Forelimb muscle (tissue), 1 donor: Measurements from ENCODE around the gene LAMB1. TPM values are rescaled to one million over a fixed set of nuclear protein-coding genes. Genes with fewer than 3 reads are reported as not detected.
"Not testable (repeated sequence)": the region's sequence is repeated elsewhere in the genome, so short reads cannot be mapped to it uniquely, and the experiment has no call there.

Experiments
- DNase-seq: peaks from one replicate; pipeline ENCODE4 v3.0.0-alpha.2; 2013; ENCODE audit warnings: low read depth
- polyA plus RNA-seq: library from polyadenylated mRNA; unstranded; fragments of 120-200 nt; gene quantifications from one replicate; pipeline ENCODE4 v1.2.1, GENCODE V29; 2013; ENCODE audit not compliant: insufficient read length

The LAMB1 gene
- polyA plus RNA-seq, 1 donor: 406 TPM

GRCh38 chr7:107946451-107946850 is 56.5 kb downstream of the LAMB1 start:
- no peak for DNase-seq

GRCh38 chr7:107945332-107945731 is 57.6 kb downstream of the LAMB1 start:
- DNase-seq: no peak

- no peak for DNase-seq
These were observed 58.4 kb downstream of the LAMB1 start for GRCh38 chr7:107944411-107945169.

GRCh38 chr7:107943018-107943417 is 59.9 kb downstream of the LAMB1 start:
- no peak for DNase-seq

- DNase-seq: no peak
These were observed 62.0 kb downstream of the LAMB1 start for GRCh38 chr7:107940951-107941350.

GRCh38 chr7:107939573-107940489 is 63.1 kb downstream of the LAMB1 start:
- DNase-seq: no peak

GRCh38 chr7:107938456-107939250 is 64.3 kb downstream of the LAMB1 start:
- DNase-seq: no peak

GRCh38 chr7:107937531-107937930 is 65.4 kb downstream of the LAMB1 start:
- DNase-seq: no peak

GRCh38 chr7:107936312-107936711 is 66.6 kb downstream of the LAMB1 start:
- DNase-seq: no peak

- no peak for DNase-seq
These were observed 67.8 kb downstream of the LAMB1 start for GRCh38 chr7:107934991-107935770.

GRCh38 chr7:107933386-107934013 is 69.5 kb downstream of the LAMB1 start:
- no peak for DNase-seq

GRCh38 chr7:107932805-107933204 is 70.2 kb downstream of the LAMB1 start:
- DNase-seq: no peak

GRCh38 chr7:107931740-107932515 is 71.0 kb downstream of the LAMB1 start:
- no peak for DNase-seq

- peak; percentile 59 for DNase-seq
These were observed 76.5 kb downstream of the LAMB1 start for GRCh38 chr7:107926481-107926880.

GRCh38 chr7:107924841-107925504 is 78.0 kb downstream of the LAMB1 start:
- no peak for DNase-seq

GRCh38 chr7:107922886-107923285 is 80.1 kb downstream of the LAMB1 start:
- no peak for DNase-seq

GRCh38 chr7:107921826-107922225 is 81.1 kb downstream of the LAMB1 start:
- not testable (repeated sequence) for DNase-seq

- no peak for DNase-seq
These were observed 82.8 kb downstream of the LAMB1 start for GRCh38 chr7:107920048-107920772.

GRCh38 chr7:107918948-107919347 is 84.0 kb downstream of the LAMB1 start:
- no peak for DNase-seq
